Epithelial cell of esophagus (primary cell): ENCODE data around the gene ITGBL1.

ENCODE experiments used
- DNase-seq: peaks from one replicate; pipeline ENCODE4 v3.0.0; 2010; ENCODE audit warnings: low read depth
- H3K4me3 ChIP-seq: 2 replicates; pipeline ENCODE4 v1.5.1; 2011; ENCODE audit warnings: mild to moderate bottlenecking, low read length, control low read depth
- TF ChIP-seq, protein P1 (sequence below): IDR thresholded peaks from 2 replicates; pipeline ENCODE4 v1.5.1; 2011; ENCODE audit warnings: low read depth, mild to moderate bottlenecking, low read length, control low read depth, inconsistent platforms; ENCODE audit not compliant: insufficient read depth; ENCODE audit errors: missing control alignments

Gene ITGBL1

GRCh38 chr13:101552786-101553185 lies 100.3 kb downstream of the ITGBL1 start:
- H3K4me3 ChIP-seq = no peak overlapping the region
- TF ChIP-seq, protein P1, sequence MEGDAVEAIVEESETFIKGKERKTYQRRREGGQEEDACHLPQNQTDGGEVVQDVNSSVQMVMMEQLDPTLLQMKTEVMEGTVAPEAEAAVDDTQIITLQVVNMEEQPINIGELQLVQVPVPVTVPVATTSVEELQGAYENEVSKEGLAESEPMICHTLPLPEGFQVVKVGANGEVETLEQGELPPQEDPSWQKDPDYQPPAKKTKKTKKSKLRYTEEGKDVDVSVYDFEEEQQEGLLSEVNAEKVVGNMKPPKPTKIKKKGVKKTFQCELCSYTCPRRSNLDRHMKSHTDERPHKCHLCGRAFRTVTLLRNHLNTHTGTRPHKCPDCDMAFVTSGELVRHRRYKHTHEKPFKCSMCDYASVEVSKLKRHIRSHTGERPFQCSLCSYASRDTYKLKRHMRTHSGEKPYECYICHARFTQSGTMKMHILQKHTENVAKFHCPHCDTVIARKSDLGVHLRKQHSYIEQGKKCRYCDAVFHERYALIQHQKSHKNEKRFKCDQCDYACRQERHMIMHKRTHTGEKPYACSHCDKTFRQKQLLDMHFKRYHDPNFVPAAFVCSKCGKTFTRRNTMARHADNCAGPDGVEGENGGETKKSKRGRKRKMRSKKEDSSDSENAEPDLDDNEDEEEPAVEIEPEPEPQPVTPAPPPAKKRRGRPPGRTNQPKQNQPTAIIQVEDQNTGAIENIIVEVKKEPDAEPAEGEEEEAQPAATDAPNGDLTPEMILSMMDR = no peak
- peak; percentile 11 for DNase-seq

GRCh38 chr13:101554420-101555125 lies 102.1 kb downstream of the ITGBL1 start:
- no peak overlapping the region for H3K4me3 ChIP-seq

DNA sequence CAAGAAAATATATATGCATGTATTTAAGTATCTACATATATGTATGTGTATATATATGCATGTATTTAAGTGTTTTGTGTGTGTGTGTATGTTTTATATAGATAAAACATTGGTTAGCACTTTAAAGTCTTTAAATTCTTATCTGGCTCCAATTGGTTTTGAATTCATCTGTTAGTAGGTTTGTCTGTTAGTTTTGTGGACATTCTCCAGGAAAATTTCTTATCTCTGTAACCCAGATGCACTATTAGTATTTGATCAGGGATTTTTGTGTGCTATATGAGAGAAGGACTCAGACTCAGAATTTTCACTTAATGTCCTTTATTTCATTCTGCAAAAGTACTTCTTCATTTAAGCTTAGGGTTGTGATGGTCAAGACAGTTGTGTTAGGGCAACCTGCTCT lies 103.1 kb downstream of the ITGBL1 start:
- TF ChIP-seq, protein P1 = no peak
- H3K4me3 ChIP-seq = no peak overlapping the region
- DNase-seq = no peak

More at GRCh38 chr13:101554420-101555125, 102.1 kb downstream of the ITGBL1 start:
- TF ChIP-seq, protein P1 = no peak
- DNase-seq = peak; percentile 4

DNA sequence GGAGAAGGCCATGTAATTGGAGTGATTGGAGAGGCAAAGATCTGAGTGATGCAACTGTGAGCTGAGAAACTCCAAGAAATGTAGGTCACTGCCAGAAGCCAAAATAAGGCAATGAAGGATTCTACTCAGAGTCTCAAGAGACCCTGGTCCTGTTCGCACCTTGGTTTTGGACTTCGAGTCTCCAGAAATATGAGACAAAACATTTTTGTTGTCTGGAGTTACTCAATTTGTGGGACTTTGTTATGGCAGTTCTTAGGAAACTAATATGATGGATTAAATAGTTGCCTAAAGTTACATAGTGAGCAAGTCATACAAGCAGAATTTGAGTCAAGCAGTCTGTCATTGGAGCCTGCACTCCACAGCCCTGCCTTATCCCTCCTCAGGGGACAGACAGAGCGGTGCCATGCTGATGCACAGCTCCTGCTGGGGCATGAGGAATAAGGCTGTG lies 104.2 kb downstream of the ITGBL1 start:
- DNase-seq = no peak
- H3K4me3 ChIP-seq = no peak overlapping the region
- TF ChIP-seq, protein P1 = no peak

GRCh38 chr13:101565317-101565716 lies 112.8 kb downstream of the ITGBL1 start:
- H3K4me3 ChIP-seq = no peak overlapping the region
- no peak for DNase-seq
- TF ChIP-seq, protein P1 = no peak

DNA sequence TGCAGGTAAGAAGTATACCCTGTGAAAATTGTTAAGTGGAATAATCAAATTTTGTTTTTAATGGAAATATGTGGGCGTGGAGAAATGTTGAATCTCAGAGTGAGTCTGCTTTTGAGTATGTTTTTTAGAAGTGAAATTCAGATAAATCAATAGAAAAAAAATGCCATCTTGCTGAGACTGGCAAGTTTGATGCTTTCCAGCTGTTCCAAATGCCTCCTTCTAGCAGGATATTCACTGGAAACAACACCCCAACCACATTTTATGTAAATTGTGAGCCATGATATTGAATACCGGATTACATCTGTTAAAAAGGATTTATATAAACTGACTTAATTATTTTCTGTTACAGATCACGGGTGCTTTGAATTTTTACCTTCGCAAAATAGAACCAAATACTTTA lies 115.4 kb downstream of the ITGBL1 start:
- no peak for DNase-seq
- H3K4me3 ChIP-seq = no peak overlapping the region
- TF ChIP-seq, protein P1 = no peak

GRCh38 chr13:101569807-101570206 lies 117.3 kb downstream of the ITGBL1 start:
- no peak overlapping the region for H3K4me3 ChIP-seq
- TF ChIP-seq, protein P1 = no peak
- DNase-seq = no peak
